ENCODE results near the gene C19orf25.
"Not testable (repeated sequence)": the region's sequence is repeated elsewhere in the genome, so short reads cannot be mapped to it uniquely, and the experiment has no call there.

C19orf25 gene

DNA sequence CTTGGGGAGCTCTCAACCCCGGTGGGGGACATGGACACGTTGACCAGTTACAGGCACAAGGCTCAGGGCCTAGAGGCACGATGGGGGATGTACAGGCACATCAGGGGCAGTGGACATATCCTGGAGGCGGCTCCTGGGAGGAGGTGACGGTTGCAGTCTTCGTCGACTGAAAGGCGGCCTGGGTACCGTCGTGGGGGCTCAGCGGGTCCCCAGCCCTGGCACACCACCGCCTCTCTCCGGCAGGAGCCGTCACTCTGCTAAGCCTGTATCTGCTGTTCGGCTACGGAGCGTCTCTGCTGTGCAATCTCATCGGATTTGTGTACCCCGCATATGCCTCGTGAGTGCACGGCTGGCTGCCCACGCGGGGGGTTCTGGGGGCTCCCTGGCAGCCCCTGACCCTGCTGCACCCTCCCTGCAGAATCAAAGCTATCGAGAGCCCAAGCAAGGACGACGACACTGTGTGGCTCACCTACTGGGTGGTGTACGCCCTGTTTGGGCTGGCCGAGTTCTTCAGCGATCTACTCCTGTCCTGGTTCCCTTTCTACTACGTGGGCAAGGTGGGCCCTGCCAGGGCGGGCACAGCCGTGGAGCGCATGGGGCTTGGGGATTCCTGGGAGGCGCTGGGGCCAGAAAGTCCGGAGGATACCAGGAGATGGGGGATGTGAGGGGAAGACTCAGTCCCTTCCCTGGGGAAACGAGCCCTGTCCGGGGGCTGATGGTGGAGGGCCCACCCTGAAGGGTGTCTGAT is 16.2 kb upstream of the C19orf25 start:
- DNase-seq, result no peak

DNA sequence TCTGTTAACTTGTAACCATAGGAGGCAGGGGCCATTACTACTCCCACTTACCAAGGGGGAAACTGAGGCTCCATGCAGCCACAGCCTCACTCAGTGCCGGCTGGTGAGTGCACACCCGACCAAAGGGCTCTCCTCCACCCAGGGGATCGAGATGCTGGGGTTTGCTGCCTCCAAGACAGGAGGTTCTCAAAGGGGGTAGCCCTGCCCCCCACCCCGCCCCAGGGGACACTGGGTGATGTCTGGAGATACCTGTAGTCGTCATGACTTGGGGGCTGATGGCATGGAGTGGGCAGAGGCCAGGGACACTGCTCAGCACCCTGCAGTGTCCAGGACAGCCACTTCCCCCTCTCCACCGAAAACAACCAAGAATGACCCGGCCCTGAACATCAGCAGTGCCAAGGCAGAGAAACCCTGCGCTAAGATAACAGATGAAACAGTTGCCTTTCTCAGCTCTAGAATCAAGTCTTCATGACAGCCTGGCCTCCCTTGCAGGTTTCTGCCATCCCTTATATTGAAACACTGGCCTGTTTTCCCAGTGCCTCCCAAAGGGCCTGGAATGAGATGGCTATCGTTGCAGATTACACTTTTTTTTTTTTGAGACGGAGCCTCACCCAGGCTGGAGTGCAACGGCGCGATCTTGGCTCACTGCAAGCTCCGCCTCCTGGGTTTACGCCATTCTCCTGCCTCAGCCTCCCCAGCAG is 15.2 kb upstream of the C19orf25 start:
- DNase-seq, result no peak

DNA sequence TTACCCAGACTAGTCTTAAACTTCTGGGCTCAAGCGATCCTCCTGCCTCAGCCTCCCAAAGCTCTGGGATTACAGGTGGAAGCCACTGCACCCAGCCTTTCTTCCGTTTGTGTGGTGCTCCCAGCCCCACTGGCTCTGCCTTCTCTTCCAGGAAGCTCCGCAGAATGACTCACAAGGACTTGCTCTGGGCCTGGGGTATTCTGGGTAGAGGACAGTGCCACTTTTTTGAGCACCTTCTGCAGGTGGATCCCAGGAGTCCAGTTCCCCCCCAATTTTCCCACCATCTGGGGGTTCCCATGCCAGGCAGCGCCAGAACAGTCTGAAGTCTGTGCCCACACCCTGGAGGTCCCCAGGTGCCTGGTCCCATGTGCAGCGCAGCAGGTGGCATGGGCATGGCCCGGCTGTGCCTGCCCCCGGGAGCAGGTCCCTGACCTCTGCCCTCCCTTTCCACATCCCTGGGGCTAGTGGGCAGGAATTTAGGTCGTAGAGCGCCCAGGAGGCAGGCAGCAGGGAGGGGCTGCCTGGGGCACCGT is 13.5 kb upstream of the C19orf25 start:
- DNase-seq, result no peak

DNA sequence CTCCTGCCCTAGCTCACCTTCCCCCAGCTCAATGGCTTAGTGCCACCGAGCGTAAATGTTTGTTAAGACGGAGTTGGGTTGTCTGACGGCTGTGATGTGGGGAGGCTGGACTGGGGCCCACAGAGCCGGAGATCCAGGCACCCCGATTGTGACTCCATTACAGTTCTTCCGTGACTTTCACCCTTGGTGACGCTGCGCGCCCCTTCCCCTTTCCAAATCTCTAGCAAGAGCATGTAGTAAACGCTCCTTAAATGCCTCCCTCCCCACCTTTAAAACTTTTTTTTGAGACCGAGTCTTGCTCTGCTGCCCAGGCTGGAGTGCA is 12.8 kb upstream of the C19orf25 start:
- DNase-seq, result no peak

DNA sequence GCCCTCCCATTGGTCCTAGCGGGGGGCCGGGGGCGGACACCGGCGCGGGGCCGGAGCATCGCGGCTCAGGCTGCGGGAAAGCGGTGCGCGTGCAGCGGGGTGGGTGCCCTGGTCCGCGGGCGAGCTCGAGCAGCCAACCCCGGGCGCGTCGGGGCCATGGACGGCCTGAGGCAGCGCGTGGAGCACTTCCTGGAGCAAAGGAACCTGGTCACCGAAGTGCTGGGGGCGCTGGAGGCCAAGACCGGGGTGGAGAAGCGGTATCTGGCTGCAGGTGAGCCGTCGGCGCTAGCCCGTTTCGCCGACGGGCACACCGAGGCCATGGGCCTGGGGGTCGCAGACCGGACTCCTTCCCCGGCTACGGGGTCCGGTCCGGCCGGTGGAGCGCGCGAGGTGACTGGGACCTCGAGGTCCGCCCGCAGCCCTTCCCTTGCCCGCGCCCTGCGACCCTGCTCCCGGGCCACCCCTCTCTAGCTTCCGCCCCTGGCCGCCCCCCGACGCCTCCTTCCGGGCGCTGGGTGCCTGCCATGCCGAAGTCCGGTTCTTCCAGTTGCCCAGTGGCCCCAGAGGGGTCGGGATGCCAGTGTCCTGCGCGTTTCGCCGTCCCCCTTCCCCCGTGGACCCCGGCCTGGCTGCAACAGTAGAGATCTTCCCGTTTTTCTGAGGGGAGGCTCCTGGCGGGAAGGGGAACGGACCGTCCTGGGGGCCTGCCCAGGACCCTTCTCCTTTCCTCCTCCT is 12.3 kb upstream of the C19orf25 start, which contains the start of gene REEP6:
Gene REEP6, plus strand, starts transcription at position 68 of the 735 bp plus-strand sequence. Its CDS starts 89 bp downstream, at position 157.
- no peak for DNase-seq

DNA sequence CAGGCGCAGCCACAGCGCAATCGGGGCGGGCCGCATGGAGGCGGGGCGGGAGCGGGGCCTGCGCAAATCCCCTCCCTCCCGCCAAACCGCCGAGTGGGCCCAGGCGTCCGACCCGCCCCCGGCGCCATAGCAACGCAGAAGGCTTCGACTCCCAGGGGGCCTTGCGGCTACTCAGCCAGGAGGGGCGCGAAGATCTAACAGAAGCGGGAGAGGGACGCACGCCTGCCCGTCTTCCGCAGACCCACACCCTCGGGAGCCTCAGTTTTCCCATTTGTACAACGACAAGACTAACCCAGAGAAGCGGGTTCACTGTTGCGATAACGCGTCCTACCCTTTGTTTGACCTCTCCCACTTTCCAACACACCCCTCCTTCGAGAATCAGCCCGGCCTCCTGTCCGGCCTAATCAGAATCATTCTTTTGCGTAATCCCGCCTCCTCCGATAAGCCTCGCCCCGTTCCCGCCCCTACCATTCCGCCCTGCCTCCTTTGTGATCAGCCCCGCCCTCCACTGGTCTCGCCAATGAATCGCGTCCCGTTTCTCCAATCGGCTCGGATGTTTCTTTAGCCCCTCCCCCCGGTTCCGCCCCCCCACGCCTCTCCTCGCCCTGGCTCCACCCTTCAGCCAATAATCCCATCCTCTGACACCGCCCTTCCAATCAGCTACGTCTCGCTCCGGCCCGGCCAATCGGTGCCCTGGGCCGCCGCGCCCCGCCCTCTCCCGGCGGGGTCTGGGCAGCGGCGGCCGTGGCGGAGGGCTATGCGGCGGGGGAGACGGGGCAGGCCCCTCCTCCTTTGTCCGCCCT is 11.5 kb upstream of the C19orf25 start, which contains the start of gene PCSK4:
Gene PCSK4, minus strand, starts transcription at position 40 of the 803 bp plus-strand sequence. Its CDS starts 4 bp downstream, at position 36.
- DNase-seq, result peak; percentile 88 to 97

DNA sequence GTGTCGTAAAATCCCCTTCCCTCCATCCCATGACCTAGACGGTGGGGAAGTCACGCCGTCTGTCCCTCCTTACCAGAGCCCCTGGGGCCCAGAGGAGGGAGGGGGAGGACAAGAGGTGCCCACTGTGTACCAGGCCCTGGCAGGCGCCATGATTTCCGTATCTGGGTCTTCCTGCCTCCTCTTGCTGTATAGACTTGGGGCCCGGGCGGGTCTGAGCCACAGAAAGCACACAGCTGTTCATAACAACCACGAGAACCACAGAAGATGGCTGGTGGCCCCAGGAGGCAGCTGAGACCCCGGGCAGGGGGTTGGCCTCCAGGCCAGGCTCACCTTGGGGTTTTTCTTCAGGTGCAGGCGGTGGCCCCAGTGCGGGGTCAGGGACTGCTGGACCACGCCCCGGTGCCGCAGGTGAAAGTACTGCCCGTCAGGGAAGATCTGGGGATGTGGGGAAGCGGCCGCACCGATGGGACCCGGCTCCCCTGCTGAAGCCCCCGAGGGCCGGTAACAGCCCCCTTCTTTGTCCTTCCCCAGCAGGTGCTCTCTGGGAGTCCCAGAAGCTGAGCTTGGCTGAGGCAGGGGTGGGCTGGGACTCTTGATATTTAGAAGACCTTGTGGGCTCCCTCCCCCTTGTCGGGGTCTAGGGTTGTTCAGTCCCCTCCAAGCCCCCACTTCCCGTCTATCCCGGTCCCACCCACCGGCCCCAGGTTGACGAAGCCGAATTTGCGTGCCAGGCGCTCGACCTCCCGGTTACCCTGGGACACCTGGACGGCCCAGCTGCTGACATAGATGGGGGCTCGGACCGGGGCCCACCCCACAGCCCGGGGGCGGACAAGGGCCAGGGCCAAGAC is 10.7 kb upstream of the C19orf25 start:
- no peak for DNase-seq

DNA sequence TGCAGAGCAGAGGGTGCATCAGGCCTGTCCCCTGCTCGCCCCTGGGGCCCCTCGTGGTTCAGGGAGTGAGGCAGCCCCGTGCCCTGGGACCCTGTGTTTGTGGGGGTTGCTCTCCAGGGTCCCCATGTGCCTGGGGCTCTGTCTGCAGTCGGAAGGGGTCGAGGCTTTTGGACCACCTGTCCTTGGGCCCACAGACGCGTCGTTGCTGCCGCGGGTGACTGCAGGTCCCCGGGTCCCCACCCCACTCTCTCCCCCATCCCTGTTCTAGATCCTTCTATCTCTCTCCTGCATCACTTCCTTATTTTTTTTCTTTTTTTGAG is 9.2 kb upstream of the C19orf25 start:
- DNase-seq, result no peak

DNA sequence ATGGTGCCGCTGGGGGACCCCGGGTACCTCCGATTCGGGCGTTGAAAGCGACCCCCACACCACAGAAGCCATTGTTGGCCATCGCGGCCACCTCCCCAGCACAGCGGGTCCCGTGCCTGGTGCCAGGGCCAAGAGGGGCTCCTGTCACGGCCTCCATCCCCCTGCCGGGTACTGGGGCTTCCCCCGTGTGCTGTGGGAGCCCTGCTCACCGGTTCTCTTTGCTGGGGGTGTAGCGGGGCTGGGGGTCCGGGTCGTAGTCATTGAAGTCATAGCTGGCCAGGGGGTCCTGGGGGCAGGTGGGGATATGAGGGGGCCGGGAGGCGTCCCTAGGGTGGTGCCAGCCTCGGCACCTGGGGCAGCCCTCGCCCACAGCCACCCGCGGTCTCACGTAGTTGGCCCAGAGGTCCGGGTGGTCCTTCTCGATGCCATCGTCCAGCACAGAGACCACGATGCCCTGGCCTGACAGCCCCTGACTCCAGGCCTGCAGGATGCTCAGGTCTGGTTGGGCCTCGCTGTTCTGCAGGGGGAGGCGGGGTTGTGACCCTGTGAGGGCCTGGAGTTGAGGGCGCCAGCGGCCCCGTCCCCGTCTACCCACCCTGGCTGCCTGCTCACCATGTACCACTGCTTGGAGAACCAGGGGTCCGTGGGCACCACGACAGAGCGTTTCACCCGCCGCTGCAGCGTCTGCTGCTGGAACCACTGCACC is 8.7 kb upstream of the C19orf25 start:
- no peak for DNase-seq

DNA sequence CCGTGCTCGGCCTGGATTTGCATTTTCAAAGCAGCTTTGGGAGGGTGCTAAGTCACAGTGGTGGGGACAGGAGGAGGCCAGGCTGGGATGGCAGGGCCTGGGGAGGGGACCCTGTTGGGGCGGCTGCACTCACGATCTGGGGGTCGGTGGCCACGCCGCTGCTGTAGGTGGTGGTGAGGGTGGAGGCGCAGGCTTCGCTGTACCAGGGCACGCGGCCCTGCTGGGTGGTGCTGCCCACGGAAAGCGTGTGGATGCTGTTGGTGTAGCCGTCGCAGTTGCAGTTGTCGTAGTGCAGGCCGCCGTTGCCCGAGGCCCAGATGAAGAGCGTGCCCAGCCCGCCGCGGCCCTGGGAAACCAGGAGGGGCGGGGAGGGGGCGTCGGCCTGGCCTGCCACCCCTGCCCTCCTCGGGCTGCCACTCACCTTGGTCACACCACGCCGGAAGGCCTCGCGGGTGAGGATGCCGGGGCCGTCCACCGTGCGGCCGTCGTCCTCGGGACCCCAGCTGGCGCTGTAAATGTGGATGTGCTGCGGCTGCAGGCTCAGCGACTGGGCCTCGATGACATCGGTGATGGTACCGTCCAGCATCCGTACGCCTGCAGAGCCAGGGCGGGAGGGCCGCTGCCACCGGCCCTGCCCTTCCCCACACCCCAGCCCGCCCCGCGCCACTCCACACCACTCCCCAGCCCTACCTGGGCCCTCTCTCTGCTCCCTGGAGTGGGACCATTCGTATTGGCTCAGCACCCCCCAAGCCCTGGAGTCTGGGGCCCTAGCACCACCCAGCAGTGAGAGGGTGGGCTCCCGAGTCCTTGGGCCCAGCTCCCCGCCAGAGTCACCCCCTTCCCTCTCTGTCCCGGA is 7.9 kb upstream of the C19orf25 start:
- DNase-seq, result no peak

DNA sequence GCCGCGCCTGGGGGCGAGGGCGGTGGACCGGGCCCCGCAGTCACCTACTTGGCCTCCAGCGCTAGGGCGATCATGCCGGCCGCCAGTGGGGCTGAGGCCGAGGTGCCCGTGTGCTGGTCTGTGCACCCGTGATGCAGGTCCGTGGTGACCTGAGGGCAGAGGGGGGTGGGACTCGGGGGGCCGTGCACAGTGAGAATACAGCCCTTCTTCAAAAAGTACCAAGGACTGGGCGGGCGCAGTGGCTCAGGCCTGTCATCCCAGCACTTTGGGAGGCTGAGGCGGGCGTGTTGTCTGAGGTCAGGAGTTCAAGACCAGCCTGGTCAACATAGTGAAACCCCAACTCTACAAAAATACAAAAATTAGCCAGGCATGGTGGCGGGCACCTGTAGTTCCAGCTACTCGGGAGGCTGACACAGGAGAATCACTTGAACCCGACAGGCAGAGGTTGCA is 5.0 kb upstream of the C19orf25 start:
- no peak for DNase-seq

DNA sequence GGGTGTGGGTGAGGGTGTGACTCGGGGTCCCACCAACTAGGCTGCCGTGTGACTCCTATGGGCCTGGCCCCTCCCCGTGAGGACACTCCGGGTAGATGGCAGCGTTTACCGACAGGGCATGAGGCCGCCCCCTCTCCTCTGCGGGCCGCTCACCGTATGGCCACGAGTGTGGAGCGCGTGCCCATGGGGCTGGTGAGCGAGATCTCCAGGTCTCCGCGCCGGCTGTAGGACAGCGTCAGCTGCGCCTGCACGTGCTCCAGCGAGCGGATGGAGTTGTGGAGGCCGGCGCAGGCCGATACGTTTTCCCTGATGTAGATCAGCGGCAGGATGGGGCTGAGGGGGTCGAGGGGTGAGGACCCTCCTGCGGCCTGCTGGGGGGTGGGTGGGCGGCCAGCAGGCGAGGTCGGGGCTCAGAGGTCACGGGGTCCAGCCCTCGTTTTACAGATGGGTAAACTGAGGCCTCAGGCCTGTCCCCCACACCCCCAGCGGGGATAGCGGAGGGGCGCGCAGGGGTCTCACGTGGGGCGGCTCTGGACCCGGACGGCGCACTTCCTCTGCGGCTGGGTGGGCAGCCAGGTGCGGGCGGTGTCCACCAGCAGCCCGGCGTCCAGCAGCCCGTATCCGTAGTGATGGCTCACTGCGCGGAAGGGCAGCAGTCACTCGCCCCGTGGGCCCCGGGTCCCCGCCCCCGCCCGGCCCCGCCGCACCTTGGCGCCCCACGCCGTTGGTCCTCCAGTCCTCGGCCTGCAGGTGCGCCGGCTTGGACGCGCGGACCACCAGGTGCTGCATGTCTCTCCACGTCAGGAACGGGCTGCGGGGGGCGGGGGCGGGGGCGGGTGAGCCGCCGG is 4.3 kb upstream of the C19orf25 start:
- DNase-seq, result no peak

DNA sequence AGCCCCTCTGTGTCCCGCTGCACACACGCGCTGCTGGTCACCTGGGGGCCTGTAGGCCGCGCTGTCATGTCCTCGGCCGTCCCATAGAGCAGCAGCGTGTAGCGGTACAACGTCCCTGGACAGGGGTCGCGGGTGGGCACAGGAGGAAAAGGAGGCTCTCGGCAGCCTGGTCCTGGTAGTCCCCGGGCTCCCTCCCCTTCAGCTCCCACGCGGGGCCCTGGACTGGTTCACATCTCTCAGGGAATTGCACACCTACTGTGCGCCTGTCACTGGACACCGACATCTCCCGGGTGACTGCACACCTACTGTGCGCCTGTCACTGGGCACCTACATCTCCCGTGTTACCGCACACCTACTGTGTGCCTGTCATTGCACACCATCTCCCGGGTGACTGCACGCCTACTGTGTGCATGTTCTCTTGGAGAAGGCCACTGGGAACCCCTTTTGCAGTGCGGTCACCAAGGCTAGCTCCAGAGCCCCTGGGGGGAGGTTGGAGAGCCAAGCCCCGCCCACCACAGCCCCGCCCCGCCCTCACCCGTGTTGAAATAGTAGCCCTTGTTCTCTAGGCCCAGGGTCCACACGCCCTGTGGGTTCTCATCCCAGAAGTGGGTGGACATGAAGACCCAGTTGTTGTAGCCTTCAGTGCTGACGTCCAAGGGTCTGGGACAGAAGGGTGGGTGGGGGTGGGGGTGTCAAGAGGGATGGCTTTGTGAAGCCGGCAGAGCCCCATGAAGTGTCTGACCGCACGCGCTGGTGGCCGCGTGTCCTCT is 3.5 kb upstream of the C19orf25 start:
- no peak for DNase-seq

DNA sequence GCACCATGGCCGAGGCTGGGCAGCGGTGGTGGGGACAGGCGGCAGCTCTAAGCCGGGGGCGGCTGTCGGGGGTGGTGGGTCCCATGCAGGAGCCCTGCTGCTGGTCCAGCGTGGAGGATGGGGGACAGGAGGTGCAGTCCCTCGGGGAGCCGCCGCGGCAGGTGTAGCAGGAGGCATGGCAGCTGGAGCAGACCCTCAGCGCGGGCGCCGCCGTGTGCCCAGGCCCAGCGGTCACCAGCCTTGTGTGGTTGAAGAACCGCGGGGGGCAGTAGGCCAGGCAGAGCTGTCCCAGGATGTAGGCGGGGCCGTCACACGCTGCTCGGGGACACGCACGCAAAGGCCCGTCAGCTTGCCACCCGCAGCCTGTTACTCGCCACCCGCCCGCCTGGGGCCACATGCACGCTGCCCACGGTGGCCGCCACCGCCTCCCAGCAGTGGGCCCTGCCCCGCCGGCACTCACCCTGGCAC is 2.9 kb upstream of the C19orf25 start:
- DNase-seq, result no peak

DNA sequence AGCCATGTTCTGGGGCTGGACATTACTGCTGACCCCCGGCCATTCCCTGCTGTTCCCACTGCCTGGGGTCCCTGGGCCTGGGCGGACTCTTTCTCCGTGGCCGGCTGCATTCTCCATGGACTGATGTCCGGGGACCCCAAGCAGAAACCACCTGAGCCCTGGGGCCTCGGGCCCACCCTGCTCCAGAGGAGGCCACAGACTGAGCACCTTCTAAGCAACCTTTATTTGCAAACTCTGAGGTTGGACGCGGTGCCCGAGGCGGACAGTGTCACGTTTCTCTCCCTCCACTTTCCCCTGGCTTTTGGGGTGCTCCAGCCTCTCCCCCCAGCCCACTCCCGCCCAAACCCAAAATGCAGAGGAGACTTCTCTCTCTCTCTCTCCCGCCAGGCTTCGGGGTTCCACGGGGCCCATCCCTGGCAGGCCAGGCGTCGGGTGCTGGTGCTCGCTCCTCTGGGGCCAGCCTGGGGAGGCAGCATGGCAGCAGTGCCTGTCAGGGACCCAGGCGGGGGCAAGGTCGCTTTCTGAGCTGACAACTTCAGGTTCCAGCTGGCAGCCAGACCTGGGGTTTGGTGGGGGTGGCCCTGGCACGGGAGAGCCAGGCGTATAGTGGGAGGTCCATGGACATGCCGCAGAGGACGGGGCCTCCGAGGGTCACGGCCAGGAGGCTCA is 2.3 kb upstream of the C19orf25 start:
- no peak for DNase-seq

DNA sequence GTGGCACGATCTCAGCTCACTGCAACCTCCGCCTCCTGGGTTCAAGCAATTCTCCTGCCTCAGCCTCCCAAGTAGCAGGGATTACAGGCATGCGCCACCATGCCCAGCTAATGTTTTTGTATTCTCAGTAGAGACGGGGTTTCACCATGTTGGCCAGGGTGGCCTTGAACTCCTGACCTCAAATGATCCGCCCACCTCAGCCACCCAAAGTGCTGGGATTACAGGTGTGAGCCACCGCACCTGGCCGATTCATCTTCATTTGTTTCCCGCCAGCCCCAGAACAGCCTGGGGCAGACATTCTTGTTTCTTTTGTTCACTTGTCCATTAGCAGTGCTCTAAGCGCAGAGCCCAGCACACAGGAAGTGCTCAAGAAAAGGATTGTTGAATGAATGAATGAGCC is 2.0 kb downstream of the C19orf25 start:
- DNase-seq, result not testable (repeated sequence)

DNA sequence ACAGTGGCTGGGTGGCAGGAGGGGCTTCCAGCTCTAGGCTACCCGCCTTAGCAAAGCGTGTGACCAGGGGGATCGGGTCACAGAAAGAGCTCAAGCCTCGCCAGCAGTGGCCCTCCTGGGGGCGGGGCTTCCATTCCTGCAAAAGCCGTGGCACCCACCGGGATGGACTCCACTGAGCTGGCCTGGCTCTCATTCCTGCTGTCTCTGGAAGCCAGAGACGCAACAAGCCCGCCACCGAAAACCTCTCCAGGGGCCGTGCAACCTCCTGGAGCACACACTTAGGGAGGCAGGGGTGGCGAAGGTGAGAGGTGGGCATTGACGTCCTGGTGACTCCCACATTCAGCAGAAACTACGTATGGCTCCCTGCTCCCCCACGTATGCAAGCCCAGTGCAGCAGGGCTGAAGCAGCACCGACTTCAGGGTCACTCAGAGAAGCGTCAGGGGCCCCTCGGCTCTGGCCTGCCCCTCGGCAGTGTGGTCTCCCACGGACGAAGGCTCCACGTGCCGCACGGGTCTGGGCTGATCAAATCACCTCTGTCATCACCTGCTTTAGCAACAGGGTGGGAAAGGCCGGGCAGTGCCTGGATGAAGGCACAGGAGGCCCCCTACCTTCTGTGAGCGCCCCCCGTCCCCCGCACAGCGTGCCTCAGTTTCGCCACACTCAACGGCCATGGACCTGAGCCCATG is 3.1 kb downstream of the C19orf25 start:
- DNase-seq, result no peak
